K562 (cell line): ENCODE results near the gene SEC24C. TPM values are rescaled to one million over a fixed set of nuclear protein-coding genes. Genes with fewer than 3 reads are reported as not detected.
A peak's percentile ranks its signal among the peaks of the same experiment; 100 is the strongest.

Source experiments
- CLOCK ChIP-seq: fragments of 250-450 bp; sonication (Bioruptor Pico); IDR thresholded peaks from 2 replicates; pipeline ENCODE4 v1.4.0; 2020; ENCODE audit warnings: mild to moderate bottlenecking, moderate library complexity, borderline replicate concordance
- FOXM1 ChIP-seq, 2 experiments: fragments of 450-650 bp in 1 of 2; sonication (generic) in 1 of 2; formaldehyde crosslinking in 1 of 2; IDR thresholded peaks; 2 replicates each; pipeline versions ENCODE4 v1.6.1 to v1.9.0; 2017 to 2022; ENCODE audit warnings: low read depth in 2 of 2, mild to moderate bottlenecking in 2 of 2, missing genetic modification reagents in 1 of 2, moderate library complexity in 1 of 2
- GTF2A2 ChIP-seq: IDR thresholded peaks from 2 replicates; pipeline ENCODE4 v1.6.1; 2016; ENCODE audit warnings: mild to moderate bottlenecking, missing genetic modification characterization, missing compliant biosample characterization
- HBP1 ChIP-seq: fragments of 450-650 bp; formaldehyde crosslinking; IDR thresholded peaks from 2 replicates; pipeline ENCODE4 v1.4.0; 2022; ENCODE audit warnings: missing genetic modification characterization
- KLF1 ChIP-seq: fragments of 450-650 bp; IDR thresholded peaks from 2 replicates; pipeline ENCODE4 v1.6.1; 2016; ENCODE audit warnings: missing genetic modification characterization, missing compliant biosample characterization
- KLF6 ChIP-seq: fragments of 250-450 bp; sonication (Bioruptor Pico); IDR thresholded peaks from 2 replicates; pipeline ENCODE4 v1.4.0; 2020; ENCODE audit warnings: mild to moderate bottlenecking, moderate library complexity, borderline replicate concordance
- SMAD3 ChIP-seq: fragments of 450-650 bp; formaldehyde crosslinking; conservative IDR thresholded peaks from 2 replicates; pipeline ENCODE4 v1.4.0; 2020; ENCODE audit warnings: mild to moderate bottlenecking
- THAP12 ChIP-seq: fragments of 250-450 bp; sonication (Bioruptor Pico); IDR thresholded peaks from 2 replicates; pipeline ENCODE4 v1.9.0; 2021; ENCODE audit warnings: mild to moderate bottlenecking, inconsistent platforms
- USF2 ChIP-seq: sonication (generic); formaldehyde crosslinking; IDR thresholded peaks from 2 replicates; pipeline ENCODE4 v1.5.0; 2020; ENCODE audit warnings: missing genetic modification reagents
- ZNF232 ChIP-seq: sonication (generic); formaldehyde crosslinking; IDR thresholded peaks from 2 replicates; pipeline ENCODE4 v1.8.0; 2022; ENCODE audit warnings: mild to moderate bottlenecking, missing genetic modification reagents
- polyA plus RNA-seq, 8 experiments: library from polyadenylated mRNA; depleted of rRNA in 4 of 8; stranded (reverse) in 5 of 8; unstranded in 3 of 8; fragments of >200 nt; fragmentation: Nextera tagmentation in 2 of 8; fragmentation: Illumina TruSeq in 1 of 8; extraction: Ambion mirVana in 2 of 8; extraction: Trizol in 1 of 8; gene quantifications; 2 replicates each; pipeline versions ENCODE4 v1.2.1 to v1.2.3, GENCODE V29; 2011 to 2014; ENCODE audit warnings: inconsistent platforms in 1 of 8, missing spikeins in 1 of 8
- total RNA-seq, 7 experiments: library from RNA; depleted of rRNA in 6 of 7; stranded (reverse); fragments of >200 nt in 6 of 7; fragmentation: Illumina TruSeq in 2 of 7; extraction: Trizol in 2 of 7; gene quantifications; 2 replicates each; pipeline versions ENCODE4 v1.2.1 to v1.2.3, GENCODE V29; 2011 to 2021; ENCODE audit warnings: low replicate concordance in 1 of 7

SEC24C gene
- total and polyA plus RNA-seq, 9 of the 15 experiments (the other 6 are each of a cell fraction or from before 2014, with no cell fraction given), result 19.0 to 115 (median 70.5) TPM

- no peak for TF ChIP-seq SMAD3
- TF ChIP-seq GTF2A2 (tag), result peak; percentile 79
- no peak for TF ChIP-seq ZNF232 (CRISPR knock-in tag)
- TF ChIP-seq KLF6 (CRISPR knock-in tag), result no peak
- TF ChIP-seq KLF1 (tag), result peak; percentile 56; the same call in 1 of the 2 replicates
- no peak; the same call in 1 of the 2 replicates for TF ChIP-seq FOXM1 (IDR thresholded peaks at IDR 0.05; ENCODE audit: low read depth)
- no peak for TF ChIP-seq FOXM1 (CRISPR knock-in tag; IDR thresholded peaks at IDR 0.05; ENCODE audit: low read depth)
- TF ChIP-seq USF2 (CRISPR knock-in tag), result no peak
- no peak for TF ChIP-seq HBP1 (CRISPR knock-in tag)
- TF ChIP-seq CLOCK (CRISPR knock-in tag), result no peak
- peak; percentile 41; the same call in 1 of the 2 replicates for TF ChIP-seq THAP12 (CRISPR knock-in tag)
These were observed 13.8 kb upstream of the SEC24C start (continued) for GRCh38 chr10:73730153-73730906.
